HG02623 (cell line): ENCODE data around the gene WDR7.
A peak's percentile ranks its signal among the peaks of the same experiment; 100 is the strongest.

Experiments
- ATAC-seq: cut with Tn5 transposase; IDR thresholded peaks from one replicate; pipeline ENCODE4 v1.9.1; 2021; ENCODE audit warnings: moderate library complexity; ENCODE audit not compliant: unreplicated experiment

The WDR7 gene

GRCh38 chr18:56721031-56721430 lies 69.9 kb downstream of the WDR7 start:
- no peak for ATAC-seq

DNA sequence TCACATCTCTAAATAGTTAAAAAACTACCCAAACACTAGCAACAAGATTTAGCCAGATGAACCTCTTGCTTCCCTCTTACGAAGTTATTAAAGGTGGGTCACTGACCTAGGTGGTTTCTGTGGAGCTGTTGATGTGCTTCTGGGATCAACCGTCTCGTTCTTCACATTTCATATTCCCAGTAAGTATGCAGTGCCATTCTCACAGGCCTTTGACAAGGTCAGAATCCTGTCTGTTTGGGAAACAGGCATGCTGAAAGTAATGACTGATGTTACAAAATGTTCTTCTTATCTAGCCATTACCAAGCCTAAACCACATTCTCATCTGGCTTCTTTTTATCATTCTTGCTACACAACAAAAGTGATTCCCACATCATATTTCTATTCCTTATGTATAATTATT lies 70.3 kb downstream of the WDR7 start:
- ATAC-seq: no peak

DNA sequence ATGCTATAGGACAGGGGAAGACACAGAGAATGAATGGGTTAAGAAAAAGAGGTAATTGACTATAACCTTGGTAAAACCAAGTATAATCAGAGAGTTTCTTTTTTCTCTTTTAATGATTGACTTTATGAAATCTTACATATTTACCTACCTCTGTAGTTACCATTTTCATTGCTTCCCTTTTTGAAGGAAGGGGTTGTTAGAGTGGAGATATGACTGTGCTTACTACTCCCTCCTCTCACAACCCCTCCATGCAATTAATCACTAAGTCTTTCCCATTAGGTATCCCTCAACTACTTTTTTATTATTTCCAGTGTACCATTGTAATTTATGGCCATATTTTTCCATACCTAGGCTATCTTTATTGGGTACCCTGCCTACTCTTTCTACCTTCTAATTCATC lies 71.4 kb downstream of the WDR7 start:
- ATAC-seq: no peak

DNA sequence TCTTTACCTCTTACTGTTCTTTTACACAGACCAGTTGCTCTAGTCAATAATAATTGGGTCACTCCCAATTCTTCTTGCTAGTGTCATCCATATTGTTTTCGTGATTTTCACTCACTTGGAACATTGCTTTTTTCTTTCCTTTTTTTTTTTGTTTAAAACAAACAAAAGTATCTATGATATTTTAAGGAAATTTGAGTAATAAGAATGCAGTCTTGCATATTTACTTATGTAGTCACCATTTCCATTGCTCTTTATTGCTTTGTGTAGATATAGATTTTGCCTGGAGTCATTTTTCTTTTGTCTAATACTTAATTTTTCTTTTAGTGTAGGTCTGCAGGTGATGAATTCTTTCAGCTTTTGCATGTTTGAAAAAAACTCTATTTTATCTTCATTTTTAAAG lies 71.9 kb downstream of the WDR7 start:
- ATAC-seq: no peak

GRCh38 chr18:56723706-56724105 lies 72.5 kb downstream of the WDR7 start:
- ATAC-seq: no peak

DNA sequence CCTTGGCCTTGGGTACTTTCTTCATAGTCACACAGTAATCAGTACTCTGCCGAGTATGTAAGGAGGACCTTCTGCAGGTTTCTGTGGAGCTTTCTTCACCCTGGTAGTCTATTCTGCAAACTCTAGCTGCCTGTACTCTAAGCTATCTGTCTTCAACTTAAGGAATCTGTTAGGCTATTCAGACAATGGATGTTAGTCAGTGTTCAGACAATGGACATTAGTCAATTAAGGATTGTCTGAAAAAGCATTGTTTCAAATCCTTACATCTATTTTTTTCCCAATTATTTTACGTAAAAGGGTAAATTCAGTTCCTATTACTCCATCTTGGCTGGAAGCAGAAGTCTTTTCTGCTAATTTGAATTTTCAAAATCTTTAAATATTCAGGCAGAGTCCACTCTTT lies 75.7 kb downstream of the WDR7 start:
- ATAC-seq: no peak

GRCh38 chr18:56727399-56727798 lies 76.2 kb downstream of the WDR7 start:
- ATAC-seq: no peak

DNA sequence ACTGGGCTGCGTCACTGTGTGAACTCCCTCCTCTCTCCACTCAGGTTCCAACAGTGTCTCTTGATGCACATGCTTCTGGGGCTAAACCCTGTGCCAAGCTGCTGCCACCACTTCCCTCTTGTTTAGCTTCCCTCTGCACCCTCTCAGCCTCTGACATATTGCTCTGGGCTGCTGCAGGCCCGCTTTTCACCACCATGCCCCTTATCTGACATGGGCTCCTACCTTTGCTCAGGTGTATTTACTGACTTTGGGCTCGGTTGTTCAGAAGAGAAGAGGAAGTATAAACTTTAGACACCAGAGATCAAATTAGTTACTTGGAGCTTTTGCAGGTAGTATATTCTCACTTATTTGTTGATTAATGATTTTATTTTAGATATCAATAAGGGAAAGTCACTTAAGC lies 77.6 kb downstream of the WDR7 start:
- no peak for ATAC-seq

- ATAC-seq: no peak
Measured at GRCh38 chr18:56738184-56738583, 87.0 kb downstream of the WDR7 start.

DNA sequence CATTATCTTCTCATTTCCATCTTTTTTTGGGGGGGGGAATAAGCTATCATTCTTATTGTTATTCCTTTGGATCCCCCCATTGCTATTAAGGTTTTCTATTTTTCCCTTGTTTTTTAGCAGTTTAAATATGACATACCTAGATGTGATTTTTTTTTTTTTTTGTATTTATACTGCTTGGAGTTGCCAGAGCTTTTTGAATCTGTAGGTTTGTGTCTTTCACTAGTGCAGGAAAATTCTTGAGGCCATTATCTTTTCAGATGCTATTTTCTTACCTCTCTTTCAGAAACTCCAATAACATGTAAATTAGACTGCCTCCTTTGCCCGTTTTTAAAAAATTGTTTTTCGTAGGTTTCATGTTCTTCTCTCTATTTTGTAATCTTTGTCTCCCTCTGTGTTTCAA lies 88.6 kb downstream of the WDR7 start:
- no peak for ATAC-seq

GRCh38 chr18:56740645-56741044 lies 89.5 kb downstream of the WDR7 start:
- ATAC-seq: no peak

DNA sequence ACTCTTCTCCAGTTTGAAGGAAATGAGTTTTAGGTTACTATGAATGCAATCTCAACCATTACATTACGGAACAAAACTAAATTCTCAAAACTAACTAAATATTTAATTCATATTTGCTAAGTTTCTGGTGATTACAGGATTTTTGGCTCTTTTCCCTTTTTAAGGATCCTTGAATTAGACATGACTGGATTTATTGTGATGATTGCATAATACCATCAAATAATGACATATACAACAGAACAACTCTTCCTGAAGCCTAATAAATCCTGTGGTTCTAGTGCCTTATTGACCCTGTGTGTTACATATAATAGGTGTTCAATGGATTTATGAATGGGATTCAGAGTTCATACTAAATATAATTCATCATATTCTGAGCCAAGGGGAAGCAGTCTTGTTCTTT lies 90.5 kb downstream of the WDR7 start:
- no peak for ATAC-seq

DNA sequence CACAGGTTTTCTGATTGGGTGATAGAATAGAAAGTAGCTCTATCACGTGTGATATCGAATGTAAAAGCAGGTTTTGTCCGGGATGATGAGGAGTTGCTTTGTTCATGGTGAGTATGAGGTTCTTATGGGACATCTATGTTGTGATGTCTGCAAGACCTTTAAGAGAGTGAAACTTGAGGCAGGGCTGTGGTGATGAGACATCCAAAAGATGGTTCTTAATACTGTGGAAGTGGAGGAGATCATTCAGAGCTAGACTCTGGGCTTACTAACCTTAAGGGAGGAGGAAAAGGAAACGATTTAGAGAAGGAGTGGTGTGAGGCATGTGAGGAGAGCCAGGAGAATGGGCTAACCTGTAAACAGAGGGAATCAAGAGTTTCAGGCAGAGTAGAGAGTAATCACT lies 92.0 kb downstream of the WDR7 start:
- no peak for ATAC-seq

- ATAC-seq: peak; percentile 83
Measured at GRCh38 chr18:56747032-56747658, 96.0 kb downstream of the WDR7 start.

DNA sequence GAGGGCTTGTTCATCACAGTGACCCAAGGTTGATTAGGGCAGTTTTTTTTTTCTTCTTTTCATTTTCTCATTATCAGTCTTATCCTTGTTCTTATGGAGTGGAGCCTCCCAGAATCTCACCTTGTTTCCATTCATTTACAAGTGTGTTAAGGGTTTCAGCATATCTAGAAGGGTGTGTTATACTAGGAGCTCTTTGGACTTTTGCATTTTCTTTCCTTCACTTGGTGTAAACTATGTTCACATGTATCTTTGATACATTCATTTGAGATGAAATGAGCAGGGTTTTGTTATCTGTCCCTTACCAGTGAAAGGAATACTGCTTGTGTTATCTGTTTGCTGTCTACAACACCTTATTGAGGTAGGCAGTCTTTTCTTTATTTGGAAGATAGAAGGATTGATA lies 96.7 kb downstream of the WDR7 start:
- no peak for ATAC-seq

DNA sequence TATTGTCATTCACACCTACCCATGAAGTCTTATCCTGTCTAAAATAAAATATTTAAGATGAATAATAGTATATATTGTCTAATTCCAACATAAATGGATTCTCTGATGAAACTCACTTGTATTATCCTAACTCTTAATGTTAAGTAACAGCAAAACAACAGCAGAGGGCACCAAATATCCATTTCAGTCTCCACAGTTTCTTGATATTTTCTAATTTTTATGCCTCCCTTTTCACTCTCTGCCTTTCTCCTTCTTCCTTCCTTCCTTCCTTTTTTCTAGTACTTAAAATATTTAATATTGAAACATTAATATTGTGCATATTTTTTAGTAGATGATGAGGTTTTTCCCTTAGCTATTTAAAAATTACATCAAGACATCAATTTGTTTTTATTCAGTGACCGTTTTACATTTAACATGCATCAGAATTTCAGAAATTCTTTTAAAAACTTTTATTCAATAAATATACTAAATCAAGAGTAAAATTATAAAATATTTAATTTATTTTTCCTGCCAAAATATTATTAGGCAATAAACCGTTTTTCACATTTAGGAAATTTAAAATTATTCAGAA lies 97.6 kb downstream of the WDR7 start:
- ATAC-seq: no peak

GRCh38 chr18:56756966-56757365 lies 105.8 kb downstream of the WDR7 start:
- ATAC-seq: no peak

DNA sequence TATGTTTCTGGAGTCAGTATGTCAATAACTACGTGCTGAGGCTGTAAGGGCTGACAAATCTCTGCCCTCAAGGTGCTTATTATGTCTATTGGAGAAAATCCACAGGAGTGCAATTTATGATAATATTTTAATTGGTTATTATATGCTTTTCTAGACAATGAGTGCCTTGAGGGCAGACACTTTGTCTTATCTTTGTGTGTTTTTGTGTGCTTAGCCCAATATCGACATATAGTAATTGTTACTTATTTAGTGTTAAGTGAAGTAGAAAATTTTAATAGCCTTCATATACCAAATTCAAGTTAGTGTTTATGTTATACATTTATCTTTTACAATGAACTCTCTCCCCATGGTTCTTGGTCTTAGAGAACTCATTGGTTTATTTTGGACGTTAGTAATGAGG lies 118.9 kb downstream of the WDR7 start:
- no peak for ATAC-seq

GRCh38 chr18:56770873-56771272 lies 119.7 kb downstream of the WDR7 start:
- no peak for ATAC-seq

- no peak for ATAC-seq
Measured at GRCh38 chr18:56775701-56776100, 124.5 kb downstream of the WDR7 start.

GRCh38 chr18:56787390-56787789 lies 136.2 kb downstream of the WDR7 start:
- no peak for ATAC-seq

DNA sequence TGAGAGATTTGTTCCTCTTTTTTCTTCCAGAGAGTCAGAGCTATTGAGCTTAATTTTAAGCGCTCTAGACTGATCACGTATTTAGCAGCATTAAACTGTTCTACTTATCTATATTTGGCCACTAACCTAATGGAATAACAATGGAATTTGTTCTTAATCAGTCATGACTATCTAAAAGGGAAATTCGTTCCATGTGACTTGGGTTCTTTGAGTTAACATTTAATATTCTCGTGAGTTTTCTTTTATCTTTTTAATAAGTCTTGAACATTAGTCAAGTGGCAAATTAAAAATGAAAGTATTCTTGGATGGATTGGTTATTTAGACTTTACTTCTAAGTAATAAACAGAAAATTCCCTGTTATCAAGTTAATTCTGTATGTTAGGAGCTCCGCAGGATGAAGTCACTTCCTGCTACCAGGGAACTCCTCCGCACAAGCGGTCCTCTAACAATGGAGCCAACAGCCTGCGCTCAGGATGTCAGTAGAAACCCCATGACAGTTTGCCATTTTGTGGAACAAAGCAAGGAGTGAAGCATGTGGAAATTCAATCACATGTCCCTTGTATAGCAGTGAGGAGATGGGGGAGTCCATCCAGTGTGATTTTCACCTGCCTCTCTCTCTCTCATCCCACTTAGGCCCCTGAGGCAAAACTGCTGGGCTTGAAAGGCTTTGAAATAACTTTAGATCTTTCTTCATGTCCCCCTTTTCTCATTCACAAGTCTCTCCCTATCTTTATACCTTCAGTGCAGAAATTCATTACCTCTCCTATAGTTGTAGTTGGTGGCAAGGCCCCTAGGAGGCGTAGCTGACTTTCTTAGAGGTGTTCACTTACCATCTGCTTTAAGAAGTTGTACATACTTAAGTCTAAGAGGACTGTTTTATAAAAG lies 138.1 kb downstream of the WDR7 start:
- ATAC-seq: no peak
